ENCODE data around the gene SP3. TPM values are rescaled to one million over a fixed set of nuclear protein-coding genes. Genes with fewer than 3 reads are reported as not detected.

SP3 gene
- total RNA-seq: 100 to 1,000 TPM in 3 of 4 donors, 10 to 100 TPM in 1; 91.6 to 135 (median 131) TPM

DNA sequence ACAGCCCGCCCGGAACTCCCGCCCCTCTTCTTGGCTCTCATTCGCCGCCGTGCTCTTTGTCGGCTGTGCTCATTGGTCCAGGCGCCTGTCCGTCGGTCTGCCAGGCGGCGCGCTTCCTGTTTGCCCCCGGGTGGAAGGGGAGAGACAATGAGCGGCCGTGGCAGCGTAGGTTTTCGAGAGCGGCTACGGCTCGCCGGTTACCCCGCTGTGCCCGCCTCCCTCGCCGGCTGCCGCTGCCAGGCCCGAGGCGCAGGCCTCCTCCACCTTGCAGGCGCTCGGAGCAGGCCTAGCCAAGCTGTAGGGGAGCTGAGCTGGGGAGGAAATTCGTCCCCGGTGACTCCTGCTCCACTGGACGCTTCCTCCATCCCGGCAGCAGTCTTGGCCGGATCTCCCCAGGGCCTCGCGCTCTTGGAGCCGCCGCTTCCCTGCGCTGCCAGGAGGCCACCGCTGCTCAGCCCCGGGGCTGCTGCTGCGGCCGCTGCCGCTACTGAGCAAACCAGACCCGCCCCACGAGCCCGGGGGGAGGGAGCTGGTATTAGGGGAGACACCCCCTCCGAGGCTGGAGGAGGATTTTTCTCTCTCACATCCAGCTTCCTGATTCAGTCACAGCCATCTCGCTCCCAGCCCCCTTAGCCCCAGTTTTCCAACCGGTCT, at the start of gene SP3:
Gene SP3, minus strand, starts transcription at position 2 of the 654 bp plus-strand sequence. CDS start 202 bp downstream, outside the sequence.
- TF ChIP-seq, protein P1, sequence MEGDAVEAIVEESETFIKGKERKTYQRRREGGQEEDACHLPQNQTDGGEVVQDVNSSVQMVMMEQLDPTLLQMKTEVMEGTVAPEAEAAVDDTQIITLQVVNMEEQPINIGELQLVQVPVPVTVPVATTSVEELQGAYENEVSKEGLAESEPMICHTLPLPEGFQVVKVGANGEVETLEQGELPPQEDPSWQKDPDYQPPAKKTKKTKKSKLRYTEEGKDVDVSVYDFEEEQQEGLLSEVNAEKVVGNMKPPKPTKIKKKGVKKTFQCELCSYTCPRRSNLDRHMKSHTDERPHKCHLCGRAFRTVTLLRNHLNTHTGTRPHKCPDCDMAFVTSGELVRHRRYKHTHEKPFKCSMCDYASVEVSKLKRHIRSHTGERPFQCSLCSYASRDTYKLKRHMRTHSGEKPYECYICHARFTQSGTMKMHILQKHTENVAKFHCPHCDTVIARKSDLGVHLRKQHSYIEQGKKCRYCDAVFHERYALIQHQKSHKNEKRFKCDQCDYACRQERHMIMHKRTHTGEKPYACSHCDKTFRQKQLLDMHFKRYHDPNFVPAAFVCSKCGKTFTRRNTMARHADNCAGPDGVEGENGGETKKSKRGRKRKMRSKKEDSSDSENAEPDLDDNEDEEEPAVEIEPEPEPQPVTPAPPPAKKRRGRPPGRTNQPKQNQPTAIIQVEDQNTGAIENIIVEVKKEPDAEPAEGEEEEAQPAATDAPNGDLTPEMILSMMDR (IDR thresholded peaks at IDR 0.05; ENCODE audit: low read depth): no peak

DNA sequence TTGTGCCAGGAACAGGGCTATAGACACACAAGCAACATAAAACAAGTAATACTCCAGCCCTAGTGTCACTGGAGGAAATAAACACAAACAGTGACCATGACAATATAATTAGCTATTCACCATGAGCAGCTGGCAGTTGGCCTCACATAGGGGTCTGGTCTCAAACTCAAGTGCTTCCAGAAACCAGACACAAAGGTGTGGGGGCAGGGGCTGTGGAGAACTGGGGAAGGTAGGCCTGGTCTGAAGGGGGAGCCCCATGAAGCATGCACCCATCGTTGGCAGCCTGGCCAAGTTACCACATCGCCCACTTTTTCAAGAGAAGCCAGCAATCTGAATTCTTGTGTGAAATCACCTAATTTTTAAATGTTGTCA, 49.5 kb upstream of the SP3 start:
- TF ChIP-seq, protein P1 (IDR thresholded peaks at IDR 0.05; ENCODE audit: low read depth): no peak

DNA sequence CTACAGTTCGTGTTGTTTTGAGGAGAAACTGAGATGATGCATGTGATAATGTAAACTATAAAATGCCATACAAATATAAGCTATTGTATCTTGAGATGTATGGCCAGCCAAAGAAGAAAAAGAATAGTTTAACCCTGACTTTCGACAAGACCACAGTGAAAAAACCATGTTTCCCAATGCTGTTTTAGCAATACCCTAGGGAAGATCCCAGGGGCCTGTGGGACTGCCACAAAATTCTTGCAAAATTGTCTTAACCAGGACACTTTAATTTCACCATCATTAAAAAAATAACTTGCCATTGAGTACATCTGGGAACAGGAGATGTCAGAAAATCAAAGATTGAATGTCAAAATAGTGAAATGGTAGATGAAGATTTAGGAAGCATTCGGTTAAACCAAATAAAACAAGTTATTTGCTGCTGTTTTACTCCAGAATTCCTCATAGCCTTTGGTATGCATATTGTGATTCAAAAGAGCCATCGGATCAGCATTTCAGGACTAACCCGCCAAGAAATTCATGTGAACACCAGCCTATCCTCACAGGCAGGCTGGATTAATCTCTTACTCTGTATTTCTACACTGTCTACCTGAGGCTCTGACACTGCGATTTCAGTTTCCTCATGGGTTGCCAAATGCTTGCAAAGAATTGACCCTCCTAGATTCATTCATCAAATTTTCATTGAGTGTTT, 49.0 kb upstream of the SP3 start:
- TF ChIP-seq, protein P1 (IDR thresholded peaks at IDR 0.05; ENCODE audit: low read depth): no peak

DNA sequence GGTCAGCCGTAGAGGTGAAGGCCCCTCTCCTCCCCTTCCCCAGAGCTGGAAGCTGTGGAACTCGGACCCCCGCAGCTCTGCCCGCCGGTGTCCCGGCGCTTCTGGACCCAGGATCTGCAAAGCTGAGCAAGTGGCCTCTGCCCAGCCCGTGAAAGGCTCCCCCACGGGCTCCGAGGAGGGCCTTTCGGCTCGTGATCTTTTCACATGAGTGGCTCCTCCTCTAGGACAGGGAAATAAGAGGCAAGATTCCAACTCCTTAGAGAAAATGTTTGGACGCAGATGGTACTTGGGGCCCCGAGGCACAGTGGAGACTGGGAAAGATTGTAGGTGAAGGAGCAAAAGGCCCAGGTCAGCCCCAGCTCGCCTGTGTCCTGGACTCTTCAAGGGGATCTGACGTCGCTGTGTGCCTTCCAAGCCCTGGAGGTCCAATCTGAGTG, 48.2 kb upstream of the SP3 start:
- TF ChIP-seq, protein P1 (IDR thresholded peaks at IDR 0.05; ENCODE audit: low read depth): no peak

DNA sequence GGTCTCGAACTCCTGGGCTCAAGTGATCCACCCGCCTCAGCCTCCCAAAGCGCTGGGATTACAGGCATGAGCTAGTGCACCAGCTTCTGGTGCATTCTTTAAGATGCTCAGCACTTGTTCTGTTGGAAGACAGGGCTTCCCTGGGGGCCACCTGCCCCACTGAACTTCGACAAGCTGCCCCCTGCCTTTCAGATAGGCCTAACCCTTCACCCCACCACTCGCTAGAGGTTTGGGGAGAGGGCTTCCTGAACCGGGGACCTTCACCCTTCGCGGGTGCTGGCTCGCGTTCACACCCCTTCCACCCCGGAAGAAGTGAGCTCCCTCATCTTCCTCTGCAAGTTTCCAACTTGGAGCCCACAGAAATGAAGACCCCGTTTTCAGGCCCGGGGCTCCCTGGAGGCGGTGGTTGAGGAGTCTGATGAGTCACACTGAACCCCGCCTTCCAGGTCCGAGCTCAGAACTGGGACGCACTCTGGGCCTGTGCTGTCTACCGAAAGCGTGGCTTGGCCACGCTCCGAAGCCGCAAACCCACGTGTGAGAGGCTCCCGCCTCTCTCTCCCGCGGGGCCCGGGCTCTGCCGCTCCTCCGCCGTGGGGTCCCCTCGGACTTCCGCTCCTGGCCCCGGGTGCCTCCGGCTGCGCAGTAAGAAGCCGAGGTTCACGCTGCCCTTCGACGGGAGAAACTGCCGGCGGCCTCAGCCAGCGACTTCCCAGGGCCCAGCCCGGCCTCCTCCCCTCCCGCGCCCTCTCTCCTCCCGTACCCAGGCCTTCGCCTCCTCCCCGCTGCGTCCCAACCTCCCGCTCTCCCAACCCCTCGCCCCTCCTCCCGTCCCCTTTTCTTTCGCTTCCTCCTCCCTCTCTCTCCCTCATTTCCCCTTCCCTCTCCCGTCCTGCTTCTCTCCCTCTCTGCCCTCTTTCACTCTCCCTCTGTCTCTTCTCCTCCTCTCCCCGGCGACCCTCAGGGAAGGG, 47.5 kb upstream of the SP3 start:
- TF ChIP-seq, protein P1 (IDR thresholded peaks at IDR 0.05; ENCODE audit: low read depth): no peak

DNA sequence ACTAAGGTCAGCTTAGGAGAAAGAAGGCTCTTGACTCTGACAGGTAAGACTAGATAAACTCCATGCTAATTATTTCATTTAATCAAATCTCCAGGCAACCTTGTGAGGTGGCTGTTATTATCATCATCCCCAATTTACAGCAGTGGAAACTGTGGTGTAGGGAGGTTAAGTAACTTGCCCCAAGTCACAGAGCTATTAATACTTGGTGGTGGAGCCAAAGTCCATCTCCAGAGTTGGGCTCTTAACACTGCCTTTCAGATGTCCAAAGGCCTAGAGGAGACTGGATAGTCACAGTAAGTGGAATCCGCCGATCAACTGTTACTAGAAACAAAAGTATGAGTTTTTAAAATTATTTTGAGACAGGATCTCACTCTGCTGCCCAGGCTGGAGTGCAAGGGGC, 46.6 kb upstream of the SP3 start:
- TF ChIP-seq, protein P1 (IDR thresholded peaks at IDR 0.05; ENCODE audit: low read depth): no peak

Measured in subcutaneous adipose tissue (tissue), 4 donors.